Ammon's horn (tissue), 1 donor: Measurements from ENCODE around the gene RHBDF1.
A peak's percentile ranks its signal among the peaks of the same experiment; 100 is the strongest.

ENCODE experiments used
- DNase-seq: peaks from one replicate; pipeline ENCODE4 v3.0.0-alpha.2; 2016; ENCODE audit warnings: low spot score

RHBDF1 gene

DNA sequence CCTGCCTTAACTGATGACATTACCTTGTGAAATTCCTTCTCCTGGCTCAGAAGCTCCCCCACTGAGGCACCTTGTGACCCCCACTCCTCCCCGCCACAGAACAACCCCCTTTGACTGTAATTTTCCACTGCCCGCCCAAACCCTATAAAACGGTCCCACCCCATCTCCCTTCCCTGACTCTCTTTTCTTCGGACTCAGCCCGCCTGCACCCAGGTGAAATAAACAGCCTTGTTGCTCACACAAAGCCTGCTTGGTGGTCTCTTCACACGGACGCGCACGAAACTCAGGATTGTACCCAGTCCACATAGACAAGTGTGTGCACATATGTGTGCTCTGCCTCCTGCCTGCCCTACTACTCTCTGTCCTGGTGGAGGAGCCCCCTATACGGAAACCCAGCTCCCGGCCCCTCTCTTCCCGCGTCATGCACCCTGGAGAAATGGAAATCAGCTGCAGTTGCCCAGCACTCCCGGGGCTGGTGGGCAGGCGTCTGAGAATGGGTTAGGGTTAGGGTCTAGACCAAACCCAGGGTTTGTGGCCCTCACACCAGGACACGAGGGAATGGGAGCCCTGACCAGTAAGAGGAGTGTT is 2.4 kb upstream of the RHBDF1 start:
- DNase-seq = no peak

DNA sequence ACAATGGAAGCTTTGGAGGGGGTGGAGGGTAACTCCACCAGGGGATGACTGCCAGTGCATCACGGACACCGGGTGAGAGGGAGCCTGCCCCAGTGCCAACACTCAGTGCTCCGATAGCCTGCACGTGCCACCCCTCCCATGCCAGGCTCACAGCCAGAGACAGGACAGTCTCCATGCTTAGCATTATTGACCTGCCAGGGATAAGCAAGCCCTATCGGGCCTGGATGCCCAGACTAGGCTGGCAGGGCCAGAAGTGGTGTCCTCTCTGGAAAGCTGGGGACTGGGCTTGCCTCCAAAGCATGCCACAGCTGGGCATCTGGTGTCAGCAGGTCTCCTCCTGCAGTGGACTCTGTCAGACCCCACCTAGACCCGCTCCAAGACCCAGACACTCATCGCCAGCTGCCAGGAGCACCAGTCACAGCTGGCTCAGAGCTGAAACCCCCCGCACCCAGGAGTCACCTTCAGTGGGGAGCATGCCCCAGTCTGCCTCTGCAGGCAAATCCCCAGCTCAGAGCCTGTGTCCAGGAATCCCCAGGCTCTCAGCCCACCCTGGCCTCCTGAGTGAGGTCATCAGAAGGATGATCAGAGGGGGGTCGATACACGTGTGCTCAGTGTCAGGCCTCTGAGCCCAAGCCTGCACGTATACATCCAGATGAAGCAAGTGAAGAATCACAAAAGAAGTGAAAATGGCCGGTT is 1.8 kb upstream of the RHBDF1 start:
- DNase-seq = no peak

DNA sequence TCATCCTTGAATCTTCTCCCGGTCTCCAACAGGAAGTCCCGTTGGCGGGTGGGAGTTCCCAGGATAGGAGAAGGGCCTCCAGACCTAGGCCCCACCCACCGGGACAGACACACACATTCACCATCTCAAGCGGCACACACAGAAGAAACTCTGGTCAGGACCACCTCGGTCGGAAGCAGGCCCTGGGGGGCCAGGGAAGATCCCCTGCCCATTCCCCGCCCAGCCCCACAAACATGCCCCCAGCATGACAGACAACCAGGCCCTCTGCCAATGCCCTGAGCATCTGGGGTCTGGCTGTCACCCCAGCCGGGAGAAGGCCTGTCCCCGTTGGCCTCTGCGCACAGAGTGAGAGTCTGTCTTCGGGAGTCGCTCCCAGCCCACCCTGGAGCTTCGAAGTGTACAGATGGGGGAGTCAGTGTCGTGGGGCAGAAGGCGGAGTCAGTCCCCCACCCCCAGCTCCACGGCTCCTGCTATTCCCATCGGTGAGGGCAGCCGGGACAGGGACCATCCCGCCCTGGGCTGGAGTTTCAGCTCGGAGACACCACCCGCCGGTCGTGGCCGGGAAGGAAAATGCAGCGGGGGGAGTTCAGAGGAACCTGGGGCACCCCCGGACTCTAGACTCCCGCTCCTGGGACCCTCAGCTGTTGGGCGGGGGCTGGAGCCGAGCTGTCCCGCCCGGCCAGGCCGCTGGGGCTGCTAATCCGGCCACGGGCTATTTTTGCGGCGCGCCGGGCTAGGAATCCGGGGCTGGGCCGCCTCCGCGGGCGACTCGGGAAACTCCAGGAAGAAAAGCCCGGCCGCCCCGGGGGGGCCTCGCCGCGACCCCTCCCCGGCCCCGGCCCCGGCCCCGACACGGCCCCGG is 660 bp downstream of the RHBDF1 start:
- no peak for DNase-seq

DNA sequence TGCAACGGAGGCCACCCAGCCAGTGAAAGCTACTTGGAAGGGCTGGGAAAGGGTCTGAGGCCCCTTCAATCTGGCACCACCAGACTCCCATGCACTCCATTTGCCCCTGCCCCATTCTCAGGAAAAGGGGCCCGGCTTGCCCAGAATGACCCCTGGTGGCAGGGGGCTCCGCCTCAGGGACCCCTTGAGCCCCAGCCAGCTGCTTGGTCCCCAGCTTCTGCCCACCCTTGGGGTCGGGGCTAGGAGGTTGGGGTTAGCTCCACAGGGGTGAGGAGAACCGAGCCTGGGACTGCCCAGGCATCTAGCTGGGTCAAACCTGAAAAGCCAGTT is 1.3 kb downstream of the RHBDF1 start:
- DNase-seq = no peak

DNA sequence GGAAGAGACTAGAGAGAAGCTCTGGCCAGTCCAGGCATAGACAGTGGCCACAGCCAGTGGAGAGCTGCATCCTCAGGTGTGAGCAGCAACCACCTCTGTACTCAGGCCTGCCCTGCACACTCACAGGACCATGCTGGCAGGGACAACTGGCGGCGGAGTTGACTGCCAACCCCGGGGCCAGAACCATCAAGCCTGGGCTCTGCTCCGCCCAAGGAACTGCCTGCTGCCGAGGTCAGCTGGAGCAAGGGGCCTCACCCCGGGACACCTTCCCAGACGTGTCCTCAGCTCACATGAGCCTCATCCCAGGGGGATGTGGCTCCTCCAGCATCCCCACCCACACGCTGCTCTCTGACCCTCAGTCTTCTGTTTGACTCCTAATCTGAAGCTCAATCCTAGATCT is 3.2 kb downstream of the RHBDF1 start:
- DNase-seq = no peak

DNA sequence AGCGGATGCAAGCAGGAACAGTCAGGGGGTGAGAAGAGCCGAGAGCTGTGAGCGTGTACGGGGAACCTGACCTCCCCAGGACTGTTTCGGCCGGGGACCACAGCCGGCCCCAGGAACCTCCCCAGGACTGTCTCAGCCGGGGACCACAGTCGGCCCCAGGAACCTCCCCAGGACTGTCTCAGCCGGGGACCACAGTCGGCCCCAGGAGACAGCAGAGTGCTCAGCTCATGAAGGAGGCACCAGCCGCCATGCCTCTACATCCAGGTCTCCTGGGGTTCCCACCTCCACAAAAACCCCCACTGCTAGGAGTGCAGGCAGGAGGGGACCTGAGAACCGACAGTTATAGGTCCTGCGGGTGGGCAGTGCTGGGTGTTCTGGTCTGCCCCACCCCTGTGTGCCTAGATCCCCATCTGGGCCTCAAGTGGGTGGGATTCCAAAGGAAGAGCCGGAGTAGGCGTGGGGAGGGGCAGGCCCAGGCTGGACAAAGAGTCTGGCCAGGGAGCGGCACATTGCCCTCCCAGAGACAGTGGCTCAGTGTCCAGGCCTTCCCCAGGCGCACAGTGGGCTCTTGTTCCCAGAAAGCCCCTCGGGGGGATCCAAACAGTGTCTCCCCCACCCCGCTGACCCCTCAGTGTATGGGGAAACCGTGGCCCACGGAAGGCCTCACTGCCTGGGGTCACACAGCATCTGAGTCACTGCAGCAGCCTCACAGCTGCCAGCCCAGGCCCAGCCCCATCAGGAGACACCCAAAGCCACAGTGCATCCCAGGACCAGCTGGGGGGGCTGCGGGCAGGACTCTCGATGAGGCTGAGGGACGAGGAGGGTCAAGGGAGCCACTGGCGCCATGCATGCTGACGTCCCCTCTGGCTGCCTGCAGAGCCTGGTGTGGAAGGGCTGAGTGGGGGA is 4.3 kb downstream of the RHBDF1 start:
- DNase-seq = no peak

DNA sequence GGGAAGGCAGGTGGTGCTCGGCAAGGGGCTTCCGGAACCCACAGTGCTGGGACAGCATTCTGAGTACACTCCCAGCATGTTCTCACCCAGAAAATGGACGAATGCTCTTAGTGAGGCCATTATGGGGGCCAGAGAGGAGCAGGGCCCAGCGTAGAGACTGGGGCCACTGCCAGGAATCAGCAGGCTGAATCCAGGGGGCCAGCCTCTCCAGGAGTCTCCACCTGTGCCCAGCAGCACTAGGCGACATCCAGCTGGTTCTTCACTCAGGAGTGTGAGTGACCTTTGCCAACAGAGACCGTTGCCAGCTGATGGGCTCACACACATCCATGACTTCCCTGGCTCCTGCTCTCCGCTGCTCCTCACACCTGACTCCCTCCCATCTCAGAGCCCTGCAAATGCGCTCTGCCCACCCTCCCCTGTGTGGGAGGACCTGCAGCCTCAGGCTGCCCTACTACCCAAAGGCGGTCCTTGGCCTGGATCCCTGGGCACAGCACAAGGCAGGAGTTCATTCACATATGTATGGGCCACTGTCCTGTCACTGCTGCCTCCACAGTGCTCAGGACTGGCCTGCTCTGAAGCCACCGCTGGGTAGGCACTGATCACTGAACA is 5.1 kb downstream of the RHBDF1 start:
- no peak for DNase-seq

DNA sequence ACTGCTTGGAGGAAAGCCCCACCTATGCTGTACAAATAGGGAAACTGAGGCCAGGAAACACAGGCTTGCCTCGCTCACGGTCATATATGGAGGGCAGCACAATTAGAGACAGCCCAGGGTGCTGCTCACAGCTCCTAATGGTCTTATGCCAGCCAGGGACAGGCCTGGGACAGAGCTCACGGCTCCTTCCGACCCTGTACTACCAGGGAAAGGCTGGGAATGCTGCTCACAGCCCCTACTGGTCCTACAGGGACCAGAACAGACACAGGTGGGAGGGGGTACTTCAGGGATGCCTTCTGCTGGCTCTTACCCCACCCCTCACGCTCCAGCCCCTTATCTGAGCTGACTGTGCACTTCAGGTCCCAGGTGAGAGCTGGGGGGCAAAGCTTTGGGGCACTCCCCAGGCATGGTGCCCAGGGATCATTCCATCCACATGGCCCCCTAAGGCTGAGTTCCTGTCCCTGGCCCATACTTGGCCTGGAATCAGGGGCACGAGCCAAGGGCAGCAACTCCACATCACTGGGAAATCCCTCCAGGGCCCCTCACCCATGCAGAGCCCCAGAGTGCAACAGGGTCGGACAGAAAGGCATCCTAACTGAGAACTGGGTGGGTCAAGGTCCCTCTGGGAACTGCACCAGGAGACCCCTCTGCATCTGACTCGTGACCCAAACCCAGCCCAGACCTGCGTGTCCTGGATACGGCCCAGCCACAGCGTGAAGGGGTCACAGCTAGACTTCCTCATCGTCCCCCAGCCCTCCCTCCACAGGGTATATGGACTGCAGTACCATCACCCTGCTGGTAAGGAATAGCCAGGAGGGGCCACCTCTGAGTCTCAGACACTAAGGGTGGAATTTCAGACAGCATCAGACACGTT is 5.9 kb downstream of the RHBDF1 start:
- no peak for DNase-seq

DNA sequence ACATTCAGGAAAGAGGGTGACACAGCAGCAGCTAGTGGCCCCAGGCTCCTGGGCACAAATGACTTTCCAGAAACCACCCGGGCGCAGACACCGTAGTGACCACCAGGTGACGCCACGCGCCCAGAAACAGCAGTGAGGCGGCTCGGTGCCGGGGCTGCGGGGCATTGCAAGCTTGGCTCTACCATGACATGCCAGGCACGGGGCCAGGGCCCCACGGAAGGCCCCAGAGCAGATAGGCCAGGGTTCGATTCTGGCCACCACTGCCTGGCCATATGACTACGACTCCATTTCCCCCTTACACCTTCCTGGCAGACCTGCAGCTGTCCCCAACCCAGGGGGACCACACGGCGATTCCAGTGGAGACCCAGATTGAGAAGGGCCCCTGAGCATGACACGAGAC is 6.7 kb downstream of the RHBDF1 start:
- DNase-seq = peak; percentile 87

DNA sequence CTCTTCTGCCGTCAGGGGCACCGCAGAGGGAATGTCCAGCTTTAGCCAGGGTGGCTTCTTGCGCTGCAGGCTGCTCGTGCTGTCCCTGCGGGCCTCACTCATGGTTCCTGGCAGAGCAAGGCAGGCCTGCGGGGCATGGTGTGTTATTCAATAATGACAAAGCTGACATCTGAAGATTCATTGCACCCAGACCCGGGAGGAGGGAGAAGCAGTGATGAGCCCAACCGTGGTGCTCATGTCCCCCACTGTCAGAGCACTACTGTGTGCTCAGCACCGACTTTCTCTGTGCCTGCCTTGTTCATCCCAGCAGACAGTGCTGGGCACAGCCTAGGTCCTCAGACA is 7.5 kb downstream of the RHBDF1 start:
- DNase-seq = no peak

DNA sequence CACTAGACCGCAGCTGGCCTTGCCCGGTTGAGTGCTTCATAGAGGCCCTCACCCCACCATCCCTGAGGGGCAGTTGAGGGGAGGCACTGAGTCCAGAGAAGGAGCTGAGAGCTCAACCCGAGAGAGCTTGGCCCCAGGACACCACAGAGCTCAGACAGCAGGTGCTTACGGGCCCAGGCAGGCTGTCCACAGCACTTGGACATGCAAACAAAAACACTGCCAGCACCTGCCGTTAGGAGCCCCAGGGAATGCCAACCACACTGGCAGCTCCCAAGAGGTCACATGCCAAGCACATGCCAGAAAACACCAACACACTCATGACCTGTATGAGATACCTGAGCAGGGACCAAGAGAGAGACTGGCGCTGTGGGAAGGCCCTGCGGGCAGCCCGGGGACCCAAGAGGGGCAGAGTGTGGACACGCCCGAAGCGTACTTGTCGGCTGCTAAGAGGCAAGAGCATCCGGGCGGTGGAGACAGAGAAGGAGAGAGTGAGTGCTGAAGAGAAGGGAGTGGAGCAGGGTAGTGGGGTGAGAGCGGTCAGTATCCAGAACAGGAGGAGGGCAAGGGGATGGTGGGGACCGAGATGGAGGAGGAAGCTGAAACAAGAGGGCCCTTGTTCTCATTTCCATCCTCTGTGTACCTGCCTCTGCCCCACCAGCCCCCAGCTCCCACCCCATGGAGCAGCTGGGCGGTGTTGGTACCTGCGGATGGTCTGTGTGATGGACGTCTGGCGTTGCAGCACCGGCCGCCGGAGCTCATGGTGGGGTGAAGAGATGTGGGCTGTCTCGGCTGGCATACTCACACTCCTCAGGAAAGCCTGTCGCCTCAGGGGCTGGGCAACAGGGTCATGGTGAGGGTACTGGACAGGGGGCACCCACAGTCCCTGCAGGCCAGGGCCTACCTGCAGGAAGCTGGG is 8.2 kb downstream of the RHBDF1 start:
- DNase-seq = no peak

DNA sequence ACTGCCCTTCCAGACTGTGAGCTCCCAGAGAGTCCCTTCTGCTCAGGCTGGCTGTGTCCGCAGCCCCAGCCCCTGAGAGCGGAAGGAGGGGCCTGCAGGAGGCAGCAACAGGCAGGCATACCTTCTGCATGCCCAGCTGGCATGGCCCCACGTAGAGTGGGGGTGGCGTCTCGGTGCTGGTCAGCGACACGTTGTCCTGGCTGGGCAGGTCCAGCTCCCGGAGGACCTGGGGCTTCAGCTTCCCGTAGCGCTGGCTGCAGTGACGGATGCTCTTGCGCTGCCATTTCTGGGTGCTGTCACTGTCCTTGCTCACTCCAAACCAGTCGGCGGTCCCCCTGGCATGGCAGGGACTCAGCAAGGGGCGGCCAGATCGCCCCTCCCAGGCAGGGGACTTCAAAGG is 9.0 kb downstream of the RHBDF1 start:
- no peak for DNase-seq

DNA sequence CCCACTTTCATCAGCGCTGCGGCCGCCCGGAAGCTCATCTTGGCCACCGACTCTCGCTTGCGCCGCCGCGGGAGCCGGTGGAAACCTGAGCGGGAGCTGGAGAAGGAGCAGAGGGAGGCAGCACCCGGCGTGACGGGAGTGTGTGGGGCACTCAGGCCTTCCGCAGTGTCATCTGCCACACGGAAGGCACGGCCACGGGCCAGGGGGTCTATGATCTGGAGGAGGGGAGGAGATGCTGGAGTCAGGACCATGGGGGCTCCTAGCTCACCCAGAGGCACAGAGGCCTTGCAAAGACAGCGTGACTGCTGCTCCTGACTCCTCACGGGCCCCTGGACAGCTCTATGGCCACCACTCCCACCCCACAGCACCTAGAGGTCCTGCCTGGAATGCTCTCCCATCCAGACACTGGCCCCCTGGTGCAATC is 9.5 kb downstream of the RHBDF1 start:
- no peak for DNase-seq

DNA sequence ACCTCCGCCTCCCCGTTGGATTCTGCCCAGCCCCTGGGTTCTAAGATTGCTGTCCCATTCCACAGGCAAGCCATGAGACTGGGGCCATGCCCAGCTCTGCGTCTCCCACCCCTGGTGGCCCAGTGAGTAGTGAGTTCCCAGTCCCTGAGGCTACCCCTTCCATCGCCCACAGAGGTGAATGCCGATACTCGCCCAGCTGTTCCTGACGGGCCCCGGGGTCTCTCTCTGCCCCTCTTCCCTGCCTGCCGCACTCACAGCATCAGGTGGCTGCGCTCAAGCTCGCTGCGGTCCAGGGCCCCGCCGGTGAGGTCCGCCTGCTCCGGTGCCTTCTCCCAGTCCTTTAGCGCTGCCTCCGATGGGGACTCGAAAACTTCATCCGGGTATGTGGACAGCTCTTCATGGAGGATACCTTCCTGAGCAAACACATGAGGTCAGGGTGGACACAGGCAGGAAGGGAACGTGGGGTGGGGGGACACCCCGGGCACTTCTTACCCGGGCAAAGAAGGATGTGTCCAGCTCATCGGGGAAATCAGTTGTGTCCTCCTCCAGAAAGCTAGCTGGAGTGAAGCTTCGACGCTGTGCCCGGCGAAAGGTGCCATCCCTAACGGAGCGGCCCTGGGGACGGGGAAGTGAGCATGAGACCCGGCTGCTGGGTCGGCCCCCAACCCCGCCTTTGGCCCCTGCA is 10.0 kb downstream of the RHBDF1 start:
- no peak for DNase-seq

DNA sequence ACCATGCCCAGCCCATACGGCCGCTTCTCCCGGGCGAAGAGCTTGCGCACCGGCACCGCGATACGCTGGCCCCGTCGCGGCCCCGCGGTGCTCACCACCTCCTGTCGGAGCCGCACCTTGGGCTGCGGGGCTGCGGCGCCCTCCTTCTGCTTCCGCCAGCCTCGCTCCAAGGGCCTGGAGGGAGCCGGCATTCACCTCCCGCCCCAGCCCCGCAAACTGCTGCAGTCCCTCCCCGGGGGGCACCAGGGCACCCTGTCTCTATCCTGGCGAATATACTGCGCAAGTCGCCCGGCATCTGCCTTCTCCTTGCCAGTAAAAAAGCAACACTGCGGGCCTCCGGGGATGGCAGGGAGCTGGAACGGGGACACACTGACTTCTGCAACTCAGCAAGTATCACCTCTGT is 10.6 kb downstream of the RHBDF1 start:
- no peak for DNase-seq

DNA sequence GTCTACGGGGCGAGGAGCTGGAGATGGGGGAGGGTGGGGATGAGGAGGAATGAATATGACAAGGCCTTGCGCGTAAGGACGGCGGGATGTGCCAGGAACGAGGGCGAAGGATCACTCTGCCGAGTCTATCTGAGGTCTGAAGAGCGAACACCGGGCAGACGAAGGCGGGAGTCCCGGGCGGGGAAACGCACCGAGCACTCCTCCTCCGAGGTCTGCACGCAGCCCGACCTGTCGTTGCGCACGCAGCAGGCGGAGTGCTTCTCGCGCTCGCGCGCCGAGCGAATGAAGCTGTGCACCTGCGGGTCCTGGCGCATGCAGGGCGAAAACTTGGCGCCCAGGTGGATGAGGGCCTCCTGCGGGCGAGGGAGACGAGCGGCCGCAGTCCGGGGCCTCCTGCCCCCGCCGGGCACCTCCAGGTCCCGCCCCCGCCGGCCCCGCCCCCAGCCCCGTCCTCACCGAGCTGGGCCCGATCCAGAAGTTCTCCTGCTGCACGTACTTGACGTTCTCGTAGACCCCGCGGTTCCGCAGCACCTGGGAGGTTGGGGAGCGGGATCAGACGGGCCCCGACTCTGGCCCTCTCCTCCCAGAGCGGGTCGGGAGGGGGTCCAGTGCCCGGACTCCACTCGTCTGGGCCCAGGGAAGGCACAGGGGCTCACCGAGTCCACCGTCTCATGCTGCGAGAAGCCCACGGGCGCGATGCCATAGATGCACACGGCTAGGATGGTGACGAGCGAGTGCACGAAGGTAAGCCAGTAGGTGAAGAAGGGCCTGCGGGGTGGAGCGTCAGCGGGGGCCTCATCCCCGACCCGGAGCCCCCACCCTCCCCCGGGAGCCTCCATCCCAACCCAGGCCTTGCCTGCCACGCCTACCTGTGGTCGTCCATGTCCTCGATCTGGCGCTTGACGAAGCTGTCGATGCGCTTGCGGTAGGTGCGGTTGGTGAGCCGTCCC is 11.2 kb downstream of the RHBDF1 start:
- DNase-seq = no peak

DNA sequence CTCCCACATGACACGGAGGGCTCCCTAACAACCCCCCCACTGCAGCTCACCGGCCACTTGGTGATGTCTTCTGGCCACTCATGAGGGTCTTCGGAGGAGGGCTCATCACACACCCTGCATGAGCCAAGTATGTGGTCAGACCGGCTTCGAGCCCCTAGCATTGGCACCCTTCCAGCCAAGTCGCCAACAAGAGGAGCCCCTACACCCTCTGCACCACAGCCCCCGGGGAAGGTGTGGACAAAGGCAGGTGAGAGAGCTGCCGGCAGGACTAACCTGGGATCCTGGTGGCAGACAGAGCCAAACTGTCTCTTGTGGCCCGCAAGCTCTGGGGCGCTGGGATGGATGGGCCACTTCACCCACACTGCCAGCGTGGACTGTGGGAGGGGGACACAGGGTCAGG is 12.3 kb downstream of the RHBDF1 start:
- no peak for DNase-seq

DNA sequence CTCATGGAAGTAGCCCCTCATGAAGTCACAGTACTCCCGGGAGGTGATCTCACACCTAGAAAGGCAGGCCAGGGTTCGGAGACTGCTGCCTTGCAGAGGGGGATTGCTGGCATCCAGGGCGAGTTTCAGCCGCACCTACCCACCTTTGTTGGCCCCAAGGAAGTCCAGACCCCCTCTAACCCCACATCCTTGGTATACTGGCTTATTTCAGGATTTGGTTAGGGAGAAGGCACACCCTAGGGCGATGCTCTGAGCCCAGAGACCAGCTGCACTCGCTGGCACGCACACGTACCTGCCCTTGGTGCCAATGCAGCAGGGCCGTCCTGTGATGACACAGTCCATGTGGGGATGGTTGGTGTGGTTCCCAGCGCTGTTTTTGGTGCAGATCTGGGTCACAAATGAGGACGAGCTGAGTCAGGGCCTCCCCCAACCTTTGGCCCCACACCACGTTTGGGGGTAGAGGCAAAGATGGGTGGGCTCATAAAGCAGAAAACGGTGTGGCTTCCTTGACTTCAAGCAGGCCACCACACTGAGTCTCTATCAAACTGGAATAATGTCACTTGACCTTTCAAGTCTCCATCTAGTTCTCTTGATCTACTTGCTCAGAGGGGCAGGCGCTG is 12.9 kb downstream of the RHBDF1 start:
- no peak for DNase-seq
